ENCODE data around the gene AP4S1.

DNA sequence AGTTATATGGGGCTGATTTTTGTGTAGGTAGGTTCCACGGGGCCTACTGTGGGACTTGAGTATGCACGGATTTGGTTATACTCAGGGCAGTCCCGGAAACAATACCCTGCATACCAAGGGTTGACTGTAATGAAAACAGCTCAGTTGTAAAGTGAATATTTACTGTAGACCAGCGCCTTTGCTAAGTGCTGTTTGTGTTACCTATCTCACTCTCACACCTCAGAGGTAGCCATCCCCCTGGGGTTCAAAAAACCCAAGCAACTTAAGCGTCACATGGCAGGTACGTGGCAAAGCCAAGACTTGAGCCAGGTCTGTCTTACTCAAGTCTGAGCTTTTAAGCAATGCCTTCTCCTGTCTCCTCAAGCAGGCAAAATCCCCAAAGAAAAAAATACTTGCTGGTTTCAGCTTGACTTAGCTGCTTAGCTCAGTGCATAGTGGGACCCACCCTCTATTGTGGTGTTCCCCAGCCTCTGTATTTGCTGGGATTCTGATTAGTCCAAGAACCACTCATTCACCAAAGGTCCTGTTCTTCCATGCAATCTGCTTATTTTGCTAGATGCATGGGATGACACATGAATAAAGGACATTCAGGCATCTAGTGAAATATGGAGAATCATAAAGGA lies 34.9 kb downstream of the AP4S1 start:
- TF ChIP-seq, protein P1, sequence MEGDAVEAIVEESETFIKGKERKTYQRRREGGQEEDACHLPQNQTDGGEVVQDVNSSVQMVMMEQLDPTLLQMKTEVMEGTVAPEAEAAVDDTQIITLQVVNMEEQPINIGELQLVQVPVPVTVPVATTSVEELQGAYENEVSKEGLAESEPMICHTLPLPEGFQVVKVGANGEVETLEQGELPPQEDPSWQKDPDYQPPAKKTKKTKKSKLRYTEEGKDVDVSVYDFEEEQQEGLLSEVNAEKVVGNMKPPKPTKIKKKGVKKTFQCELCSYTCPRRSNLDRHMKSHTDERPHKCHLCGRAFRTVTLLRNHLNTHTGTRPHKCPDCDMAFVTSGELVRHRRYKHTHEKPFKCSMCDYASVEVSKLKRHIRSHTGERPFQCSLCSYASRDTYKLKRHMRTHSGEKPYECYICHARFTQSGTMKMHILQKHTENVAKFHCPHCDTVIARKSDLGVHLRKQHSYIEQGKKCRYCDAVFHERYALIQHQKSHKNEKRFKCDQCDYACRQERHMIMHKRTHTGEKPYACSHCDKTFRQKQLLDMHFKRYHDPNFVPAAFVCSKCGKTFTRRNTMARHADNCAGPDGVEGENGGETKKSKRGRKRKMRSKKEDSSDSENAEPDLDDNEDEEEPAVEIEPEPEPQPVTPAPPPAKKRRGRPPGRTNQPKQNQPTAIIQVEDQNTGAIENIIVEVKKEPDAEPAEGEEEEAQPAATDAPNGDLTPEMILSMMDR (conservative IDR thresholded peaks at IDR 0.05; ENCODE audit: low read length), result no peak
- TF ChIP-seq EZH2phosphoT487 (IDR thresholded peaks at IDR 0.05; ENCODE audit: borderline replicate concordance), result no peak

Data from Loucy (cell line).